Kidney epithelial cell (primary cell): ENCODE results near the gene LARGE1. TPM values are rescaled to one million over a fixed set of nuclear protein-coding genes. Genes with fewer than 3 reads are reported as not detected.

Experiments used
- DNase-seq: peaks from one replicate; pipeline ENCODE4 v3.0.0-alpha.2; 2010; ENCODE audit warnings: low read depth
- H3K27me3 ChIP-seq: 2 replicates; pipeline ENCODE4 v1.6.0; 2011; ENCODE audit warnings: low read length; ENCODE audit not compliant: control insufficient read depth, insufficient read depth
- H3K36me3 ChIP-seq: 2 replicates; pipeline ENCODE4 v1.5.1; 2011; ENCODE audit warnings: low read length; ENCODE audit not compliant: control insufficient read depth, insufficient read depth
- H3K4me3 ChIP-seq: 2 replicates; pipeline ENCODE4 v1.5.1; 2011; ENCODE audit warnings: low read depth, mild to moderate bottlenecking, control low read depth, low read length
- CTCF ChIP-seq: IDR thresholded peaks from 2 replicates; pipeline ENCODE4 v1.5.1; 2011; ENCODE audit warnings: mild to moderate bottlenecking, moderate library complexity, low read length, control low read depth, inconsistent platforms; ENCODE audit not compliant: insufficient read depth, poor library complexity, severe bottlenecking
- total RNA-seq: library from RNA; depleted of rRNA; stranded (reverse); fragments of >200 nt; gene quantifications from 2 replicates; pipeline ENCODE4 v1.2.3, GENCODE V29; 2015

The LARGE1 gene
- total RNA-seq, 1 donor from 2014 or later = 17.8 TPM

GRCh38 chr22:33903012-33903411 is 17.3 kb downstream of the LARGE1 start:
- H3K4me3 ChIP-seq = no peak overlapping the region
- H3K27me3 ChIP-seq = no peaks in the 10 kb centered on the region
- no peak for TF ChIP-seq CTCF
- DNase-seq = no peak
- H3K36me3 ChIP-seq = no peaks in the 10 kb centered on the region

- DNase-seq = no peak
- Histone ChIP-seq H3K4me3 (no peak overlapping the region), H3K36me3 (no peaks in the 10 kb centered on the region), H3K27me3 (no peaks in the 10 kb centered on the region)
- TF ChIP-seq CTCF = no peak
These were observed 18.2 kb downstream of the LARGE1 start for GRCh38 chr22:33902073-33902472.

DNA sequence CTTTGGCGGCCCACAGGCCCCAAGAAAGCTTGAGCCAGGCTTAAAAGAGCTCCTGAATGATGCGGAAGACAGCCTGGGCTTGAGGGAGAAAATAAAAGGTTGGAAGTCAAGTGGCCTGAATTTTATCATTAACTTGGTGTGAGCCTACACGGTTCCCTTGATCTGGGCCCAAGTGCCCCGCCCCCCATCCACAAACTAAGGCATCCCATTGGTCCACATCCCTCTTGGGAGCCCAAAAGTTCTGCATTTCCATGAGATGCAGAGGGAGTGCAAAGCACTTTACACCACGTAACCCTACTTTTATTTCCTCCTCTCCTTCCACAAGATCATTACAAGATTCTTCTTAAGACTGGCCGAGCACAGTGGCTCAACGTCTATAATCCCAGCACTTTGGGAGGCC is 22.2 kb downstream of the LARGE1 start:
- Histone ChIP-seq H3K27me3 (no peaks in the 10 kb centered on the region), H3K36me3 (no peaks in the 10 kb centered on the region), H3K4me3 (no peak overlapping the region)
- TF ChIP-seq CTCF = no peak
- DNase-seq = no peak

- TF ChIP-seq CTCF = no peak
- Histone ChIP-seq H3K36me3 (no peaks in the 10 kb centered on the region), H3K4me3 (no peak overlapping the region), H3K27me3 (no peaks in the 10 kb centered on the region)
- no peak for DNase-seq
These were observed 22.8 kb downstream of the LARGE1 start for GRCh38 chr22:33897448-33897835.

DNA sequence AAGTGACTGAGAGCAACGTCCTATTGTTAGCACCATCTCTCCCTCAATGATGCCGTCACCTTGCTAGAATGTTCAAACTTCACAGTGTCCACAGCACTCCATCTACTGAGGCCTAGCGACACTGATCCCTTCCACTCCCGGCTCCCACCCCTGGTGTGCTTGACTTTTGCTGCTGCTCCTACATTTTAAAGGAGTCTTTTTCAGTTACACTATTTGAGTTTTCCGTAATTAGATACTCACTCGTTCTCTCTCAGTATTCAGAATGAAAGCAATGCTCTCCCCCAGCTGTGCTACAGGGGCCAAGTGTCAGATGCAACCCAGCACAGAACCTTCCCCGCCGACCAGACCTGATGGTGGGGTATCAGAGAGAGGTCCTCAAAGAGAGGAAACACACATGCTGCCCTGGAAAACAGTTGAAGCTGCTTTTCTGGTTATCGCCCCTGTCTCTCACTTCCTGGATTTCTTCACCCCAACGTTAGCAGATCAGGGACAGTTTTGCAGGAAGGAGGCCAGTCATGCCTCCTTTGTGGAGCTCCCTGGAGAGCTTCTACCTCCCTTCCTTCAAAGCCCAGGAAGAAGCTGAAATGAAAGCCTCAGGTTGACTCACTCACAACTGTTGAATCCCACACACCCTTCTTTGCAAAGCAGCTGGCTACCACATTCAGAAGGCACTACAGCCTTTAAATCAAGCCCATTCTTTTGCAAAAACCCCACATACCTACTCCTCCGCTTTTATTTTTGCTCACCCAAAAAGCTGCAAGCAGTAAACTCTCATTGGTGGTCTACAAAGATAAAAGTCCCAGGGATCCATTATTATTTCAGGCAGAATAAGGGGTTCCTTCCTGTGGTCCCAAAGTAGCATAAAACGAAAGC is 23.5 kb downstream of the LARGE1 start:
- Histone ChIP-seq H3K36me3 (no peaks in the 10 kb centered on the region), H3K4me3 (no peak overlapping the region), H3K27me3 (no peaks in the 10 kb centered on the region)
- TF ChIP-seq CTCF = no peak
- no peak for DNase-seq

DNA sequence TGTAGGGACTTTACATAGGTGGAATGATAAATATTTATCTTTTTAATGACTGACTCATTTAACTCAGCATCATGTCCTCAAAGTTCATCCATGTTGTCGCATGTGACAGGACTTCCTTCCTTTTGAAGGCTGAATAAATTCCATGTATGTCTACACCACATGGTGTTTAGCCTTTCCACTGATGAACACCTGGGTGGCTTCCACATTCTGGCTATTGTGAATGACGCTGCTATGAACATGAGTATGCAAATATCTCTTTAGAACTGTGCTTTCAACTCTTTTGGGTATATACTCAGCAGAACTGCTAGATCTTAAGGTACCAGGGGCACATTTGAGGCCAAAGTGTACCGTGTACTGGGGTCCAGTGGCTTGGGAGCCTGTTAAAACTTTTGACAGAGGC is 24.1 kb downstream of the LARGE1 start:
- no peak for TF ChIP-seq CTCF
- H3K36me3 ChIP-seq = no peaks in the 10 kb centered on the region
- H3K4me3 ChIP-seq = no peak overlapping the region
- no peak for DNase-seq
- no peaks in the 10 kb centered on the region for H3K27me3 ChIP-seq
